HCT116 (cell line): Measurements from ENCODE around the gene TSPAN14.

Experiments used
- CTCF ChIP-seq, 3 experiments: fragments of 200-600 bp in 1 of 3; sonication (generic) in 1 of 3; IDR thresholded peaks in 2 of 3; conservative IDR thresholded peaks in 1 of 3; 2 replicates each; pipeline ENCODE4 v1.5.1; 2012 to 2017; ENCODE audit warnings: low read depth in 2 of 3, low read length in 2 of 3, antibody characterized with exemption in 1 of 3, borderline replicate concordance in 1 of 3, control low read depth in 1 of 3, mild to moderate bottlenecking in 1 of 3, mixed read lengths in 1 of 3, mixed run types in 1 of 3, moderate library complexity in 1 of 3; ENCODE audit not compliant: insufficient read depth in 1 of 3
- POLR2A ChIP-seq: IDR thresholded peaks from 2 replicates; pipeline ENCODE4 v1.7.0; 2011; ENCODE audit warnings: borderline replicate concordance; ENCODE audit not compliant: insufficient read depth, insufficient read length; ENCODE audit errors: extremely low read depth
- TF ChIP-seq, protein P1 (sequence below): IDR thresholded peaks from 2 replicates; pipeline ENCODE4 v1.6.1; 2012; ENCODE audit warnings: low read depth
- TF ChIP-seq, protein P2 (sequence below): IDR thresholded peaks from 2 replicates; pipeline ENCODE4 v1.6.1; 2012

- TF ChIP-seq CTCF (IDR thresholded peaks at IDR 0.05 in 2 of 3, conservative IDR thresholded peaks at IDR 0.05 in 1 of 3; ENCODE audit: borderline replicate concordance in 1 of 3, insufficient read depth in 1 of 3, low read depth in 2 of 3, low read length in 2 of 3) (no peak), POLR2A (no peak)
- TF ChIP-seq, protein P1, sequence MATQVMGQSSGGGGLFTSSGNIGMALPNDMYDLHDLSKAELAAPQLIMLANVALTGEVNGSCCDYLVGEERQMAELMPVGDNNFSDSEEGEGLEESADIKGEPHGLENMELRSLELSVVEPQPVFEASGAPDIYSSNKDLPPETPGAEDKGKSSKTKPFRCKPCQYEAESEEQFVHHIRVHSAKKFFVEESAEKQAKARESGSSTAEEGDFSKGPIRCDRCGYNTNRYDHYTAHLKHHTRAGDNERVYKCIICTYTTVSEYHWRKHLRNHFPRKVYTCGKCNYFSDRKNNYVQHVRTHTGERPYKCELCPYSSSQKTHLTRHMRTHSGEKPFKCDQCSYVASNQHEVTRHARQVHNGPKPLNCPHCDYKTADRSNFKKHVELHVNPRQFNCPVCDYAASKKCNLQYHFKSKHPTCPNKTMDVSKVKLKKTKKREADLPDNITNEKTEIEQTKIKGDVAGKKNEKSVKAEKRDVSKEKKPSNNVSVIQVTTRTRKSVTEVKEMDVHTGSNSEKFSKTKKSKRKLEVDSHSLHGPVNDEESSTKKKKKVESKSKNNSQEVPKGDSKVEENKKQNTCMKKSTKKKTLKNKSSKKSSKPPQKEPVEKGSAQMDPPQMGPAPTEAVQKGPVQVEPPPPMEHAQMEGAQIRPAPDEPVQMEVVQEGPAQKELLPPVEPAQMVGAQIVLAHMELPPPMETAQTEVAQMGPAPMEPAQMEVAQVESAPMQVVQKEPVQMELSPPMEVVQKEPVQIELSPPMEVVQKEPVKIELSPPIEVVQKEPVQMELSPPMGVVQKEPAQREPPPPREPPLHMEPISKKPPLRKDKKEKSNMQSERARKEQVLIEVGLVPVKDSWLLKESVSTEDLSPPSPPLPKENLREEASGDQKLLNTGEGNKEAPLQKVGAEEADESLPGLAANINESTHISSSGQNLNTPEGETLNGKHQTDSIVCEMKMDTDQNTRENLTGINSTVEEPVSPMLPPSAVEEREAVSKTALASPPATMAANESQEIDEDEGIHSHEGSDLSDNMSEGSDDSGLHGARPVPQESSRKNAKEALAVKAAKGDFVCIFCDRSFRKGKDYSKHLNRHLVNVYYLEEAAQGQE, result no peak
- TF ChIP-seq, protein P2, sequence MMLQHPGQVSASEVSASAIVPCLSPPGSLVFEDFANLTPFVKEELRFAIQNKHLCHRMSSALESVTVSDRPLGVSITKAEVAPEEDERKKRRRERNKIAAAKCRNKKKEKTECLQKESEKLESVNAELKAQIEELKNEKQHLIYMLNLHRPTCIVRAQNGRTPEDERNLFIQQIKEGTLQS, result no peak
These were observed 82.3 kb downstream of the TSPAN14 start for GRCh38 chr10:80536361-80536835.
